ACHN (cell line): ENCODE measurements around the gene UTP4.
A peak's percentile ranks its signal among the peaks of the same experiment; 100 is the strongest.

ENCODE experiments used
- DNase-seq: peaks from one replicate; pipeline ENCODE4 v3.0.0-alpha.2; 2015
- in situ Hi-C: cut with HindIII; loops from 2 replicates; pipeline ENCODE4 v1.10.0; 2017; ENCODE audit warnings: low sequenced_read_pairs, low pct_ligation_motif_present, low pct_unique_long_range_greater_than_20kb

Gene UTP4

DNA sequence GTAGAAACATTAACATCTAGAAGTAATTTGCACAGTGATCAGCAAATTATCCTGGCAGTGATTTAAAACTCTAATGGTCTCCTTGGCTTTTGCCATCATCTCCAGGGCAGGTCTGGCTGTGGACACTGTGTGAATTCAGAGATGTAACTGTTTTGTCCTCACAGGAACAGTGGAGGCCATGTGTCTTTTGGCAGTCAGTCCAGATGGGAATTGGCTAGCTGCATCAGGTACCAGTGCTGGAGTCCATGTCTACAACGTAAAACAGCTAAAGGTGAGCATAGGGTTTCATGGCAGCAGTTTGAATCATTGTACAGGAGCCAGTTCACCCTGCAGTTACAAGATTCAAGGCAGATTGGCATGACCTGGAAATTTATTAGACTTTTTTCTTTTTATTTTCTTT, 27.7 kb downstream of the UTP4 start:
- in situ Hi-C loops, result no loop called here
- DNase-seq, result no peak

DNA sequence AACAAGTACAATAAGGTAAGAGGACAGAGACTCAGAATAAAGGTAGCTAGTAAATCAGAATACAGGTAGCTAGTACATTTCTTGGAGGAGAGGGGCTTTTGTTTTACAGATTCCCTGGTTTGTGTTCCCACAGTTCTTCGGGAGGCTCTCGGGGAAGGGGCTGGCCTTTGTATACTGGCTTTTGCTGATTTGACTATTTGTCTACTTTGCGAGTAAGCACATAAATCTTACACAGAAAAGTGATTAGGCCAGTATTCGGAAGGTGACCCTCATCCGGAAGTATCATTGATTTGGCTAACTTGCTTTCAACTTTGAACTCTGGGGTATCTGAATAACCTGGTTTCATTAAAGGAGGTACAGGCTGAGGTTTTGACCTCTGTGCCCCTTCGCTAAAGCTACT, 33.1 kb downstream of the UTP4 start:
- in situ Hi-C loops, result no loop called here

DNA sequence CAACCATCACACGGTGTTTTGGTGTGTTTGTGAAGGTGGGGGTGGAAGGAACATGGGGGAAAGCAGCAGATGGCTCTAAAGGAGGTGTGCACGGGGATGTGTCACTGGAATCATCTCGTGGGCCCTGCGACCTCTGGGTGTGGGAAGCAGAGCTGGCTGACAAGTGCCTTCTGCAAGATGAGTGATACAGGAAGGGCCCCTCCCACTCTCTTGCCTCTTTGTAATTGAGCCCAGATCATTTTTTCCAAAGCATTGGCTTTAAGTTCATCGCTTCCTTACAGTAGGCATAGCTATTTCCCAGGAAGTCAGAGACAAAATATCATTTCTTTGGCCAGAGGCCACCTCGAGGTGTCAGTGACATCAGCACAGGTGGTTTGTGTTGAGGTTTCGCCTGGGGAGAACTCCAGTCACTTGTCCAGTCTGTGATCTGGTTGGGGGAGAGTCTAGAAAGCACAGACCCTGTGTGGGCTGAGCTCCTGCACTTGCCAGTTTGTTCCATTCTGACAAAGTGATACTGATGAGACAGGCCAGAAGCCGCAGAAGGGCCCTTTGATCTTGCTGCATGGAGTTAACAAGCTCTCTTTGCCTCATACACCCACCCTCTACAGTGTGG, 33.9 kb downstream of the UTP4 start:
- in situ Hi-C loops, result no loop called here
- DNase-seq, result no peak

More for the DNA sequence above, 33.1 kb downstream of the UTP4 start:
- DNase-seq, result no peak

DNA sequence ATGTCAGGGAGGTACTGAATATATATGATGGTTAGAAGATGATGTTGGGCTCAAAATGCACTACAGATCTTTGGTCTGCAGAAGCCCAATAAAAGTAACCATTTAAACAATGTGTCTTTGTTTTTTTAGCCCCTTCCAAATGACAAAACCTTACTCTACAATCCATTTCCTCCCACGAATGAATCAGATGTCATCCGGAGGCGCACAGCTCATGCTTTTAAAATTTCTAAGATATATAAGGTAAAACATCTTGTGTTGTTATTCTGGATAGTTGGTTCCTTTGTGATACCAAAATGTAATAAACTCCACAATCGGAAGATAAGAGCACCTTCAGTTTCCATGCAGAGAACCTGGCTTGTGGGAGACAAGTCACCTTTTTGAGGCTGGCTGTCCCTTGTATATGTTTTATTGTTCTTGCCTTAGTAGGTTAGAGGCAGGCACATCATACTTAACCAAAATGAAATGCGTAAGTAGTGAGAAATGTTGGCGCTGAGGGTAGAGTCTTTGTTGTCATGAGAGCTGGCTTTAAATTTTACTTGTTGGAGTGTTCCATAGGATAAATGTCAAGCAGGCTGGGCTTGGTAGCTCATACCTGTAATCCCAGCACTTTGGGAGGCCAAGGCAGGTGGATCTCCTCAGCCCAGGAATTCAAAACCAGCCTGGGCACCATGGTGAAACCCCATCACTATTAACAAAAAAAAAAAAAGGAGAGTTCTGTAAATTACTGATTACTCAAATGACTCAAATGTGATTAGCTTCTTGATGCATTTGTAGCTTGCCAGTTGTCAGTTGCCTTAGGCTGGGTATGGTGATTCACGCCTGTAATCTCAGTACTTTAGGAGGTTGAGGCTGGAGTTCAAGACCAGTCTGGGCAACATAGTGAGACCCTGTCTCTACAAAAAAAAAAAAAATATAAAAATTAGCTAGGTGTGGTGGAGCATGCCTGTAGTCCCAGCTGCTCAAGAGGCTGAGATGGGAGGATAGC, 34.8 kb downstream of the UTP4 start:
- in situ Hi-C loops, result no loop called here
- no peak for DNase-seq

GRCh38 chr16:69169051-69169450, 36.6 kb downstream of the UTP4 start:
- no peak for DNase-seq
- in situ Hi-C loops, result no loop called here

DNA sequence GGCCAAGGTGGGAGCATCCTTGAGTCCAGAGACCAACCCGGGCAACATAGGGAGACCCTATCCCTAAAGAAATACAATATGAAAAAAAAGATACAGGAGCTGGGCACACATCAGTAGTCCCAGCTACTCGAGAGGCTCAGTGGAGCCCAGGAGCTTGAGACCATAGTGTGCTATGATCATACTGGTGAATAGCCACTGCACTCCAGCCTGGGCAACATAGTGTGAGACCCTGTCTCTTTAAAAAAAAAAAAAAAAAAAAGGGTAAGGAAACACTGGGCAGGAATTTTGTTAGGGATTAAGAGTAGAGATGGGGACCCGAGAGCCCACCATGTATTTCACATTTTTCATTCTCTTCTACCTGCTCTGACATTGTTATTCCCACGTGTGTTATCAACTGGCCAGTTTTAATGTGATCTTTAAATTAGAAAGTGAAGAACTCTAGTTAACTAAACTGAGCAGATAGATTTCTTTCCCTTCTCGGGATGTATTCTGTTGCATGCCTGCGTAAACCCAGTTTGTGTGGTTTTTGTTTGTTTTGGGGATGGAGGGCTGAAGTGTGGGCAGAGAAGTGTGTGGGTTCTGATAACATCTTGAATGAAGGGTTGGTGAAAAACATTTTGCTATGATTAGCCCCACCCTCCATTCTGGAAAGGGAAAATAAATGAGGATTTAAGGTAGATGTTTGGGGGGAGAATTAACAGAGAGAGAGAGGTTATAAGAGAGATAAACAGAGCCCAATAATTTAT, 37.3 kb downstream of the UTP4 start:
- in situ Hi-C loops, result no loop called here
- DNase-seq, result no peak

- no peak for DNase-seq
- in situ Hi-C loops, result no loop called here
Measured at GRCh38 chr16:69171325-69172084, 39.1 kb downstream of the UTP4 start.

GRCh38 chr16:69176033-69176800, 43.8 kb downstream of the UTP4 start:
- in situ Hi-C loops, result no loop called here
- DNase-seq, result no peak

- in situ Hi-C loops, result no loop called here
- DNase-seq, result no peak
Measured at GRCh38 chr16:69179328-69180010, 47.0 kb downstream of the UTP4 start.

DNA sequence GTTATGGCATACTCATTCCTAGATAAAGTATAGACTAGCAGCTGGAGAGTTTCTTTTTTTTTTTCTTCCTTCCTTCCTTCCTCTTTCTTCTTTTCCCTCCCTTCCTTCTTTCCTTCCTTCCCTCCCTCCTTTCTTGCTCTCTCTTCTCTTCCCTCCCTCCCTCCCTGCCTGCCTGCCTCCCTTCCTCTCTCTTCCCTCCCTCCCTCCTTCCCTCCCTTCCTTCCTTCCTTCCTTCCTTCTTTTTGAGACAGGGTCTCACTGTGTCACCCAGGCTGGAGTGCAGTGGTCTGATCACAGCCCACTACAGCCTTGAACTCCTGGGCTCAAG, 47.5 kb downstream of the UTP4 start:
- in situ Hi-C loops, result no loop called here
- DNase-seq, result no peak

- no peak for DNase-seq
- in situ Hi-C loops, result no loop called here
Measured at GRCh38 chr16:69182730-69183416, 50.4 kb downstream of the UTP4 start.

- in situ Hi-C loops, result no loop called here
- DNase-seq, result peak; percentile 96
Measured at GRCh38 chr16:69186642-69187445, 54.4 kb downstream of the UTP4 start, which contains the start of gene SNTB2. TSS of gene SNTB2 (plus strand) at chr16:69187164. CDS start at chr16:69187167, 3 bp downstream.

GRCh38 chr16:69187446-69188235, 55.2 kb downstream of the UTP4 start:
- DNase-seq, result peak; percentile 69
- in situ Hi-C loops, result no loop called here

DNA sequence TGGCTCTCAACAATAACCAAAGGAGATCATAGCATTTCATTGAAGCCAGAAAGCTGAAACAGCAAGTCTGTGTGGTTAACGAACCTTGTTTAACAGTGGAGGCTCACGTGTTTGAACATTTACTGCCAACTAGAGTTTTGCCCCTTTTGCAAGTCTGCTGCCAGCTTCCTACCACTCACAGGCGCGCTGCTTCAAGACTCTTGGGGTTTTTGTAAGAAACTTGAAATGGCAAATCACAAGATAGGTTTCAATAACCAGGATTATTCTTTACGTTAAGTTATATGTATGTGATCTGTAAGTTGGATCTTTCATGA, 55.7 kb downstream of the UTP4 start:
- in situ Hi-C loops, result no loop called here
- DNase-seq, result no peak

DNA sequence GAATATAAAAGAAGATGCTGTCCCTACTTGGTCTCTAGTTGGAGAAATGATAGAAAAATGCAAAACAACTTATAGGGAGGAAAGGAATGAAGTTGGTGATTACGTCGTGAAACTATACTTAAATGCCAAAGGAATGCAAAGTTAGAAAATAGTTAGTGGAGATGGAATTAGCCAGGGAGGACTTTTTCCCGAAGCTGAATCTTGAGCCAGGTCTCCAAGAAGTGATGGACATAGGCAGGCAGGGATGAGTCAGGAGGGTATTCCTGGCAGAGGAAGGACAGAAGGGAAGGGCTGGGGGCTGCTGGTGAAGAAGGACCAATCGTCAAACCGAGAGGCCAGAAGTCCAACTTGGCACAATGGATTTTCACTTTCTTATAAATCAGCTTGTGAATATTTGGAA, 56.3 kb downstream of the UTP4 start:
- in situ Hi-C loops, result no loop called here
- DNase-seq, result peak; percentile 38
